CD4-positive, alpha-beta T cell (primary cell): ENCODE data around the gene SPPL2A. TPM values are rescaled to one million over a fixed set of nuclear protein-coding genes. Genes with fewer than 3 reads are reported as not detected.
A peak's percentile ranks its signal among the peaks of the same experiment; 100 is the strongest.

Experiments
- ATAC-seq: fragments of 200-7000 bp; cut with Tn5 transposase; one replicate; pipeline ENCODE4 v1.10.0; 2022; ENCODE audit warnings: mild to moderate bottlenecking; ENCODE audit not compliant: poor library complexity
- CTCF ChIA-PET: fragments of 350-600 bp; sonication (Branson Sonifier 250); formaldehyde crosslinking; loops from one replicate; lab custom pipeline; 2021; ENCODE audit warnings: antibody characterized with exemption, inconsistent platforms; lab: Charles Lee
- POLR2A ChIA-PET: fragments of 350-600 bp; sonication (Branson Sonifier 250); formaldehyde crosslinking; loops from one replicate; lab custom pipeline; 2021; ENCODE audit warnings: antibody characterized with exemption, inconsistent platforms; lab: Charles Lee
- DNase-seq, 14 experiments: peaks; one replicate each; pipeline ENCODE4 v3.0.0-alpha.2; 2013 to 2020; ENCODE audit warnings: mixed read lengths in 2 of 14
- H3K27ac ChIP-seq, 2 donors: one replicate each; pipeline versions ENCODE4 v1.5.1 to v1.7.0; 2013; ENCODE audit warnings: low read length in 2 of 2, low read depth in 1 of 2, mild to moderate bottlenecking in 1 of 2
- H3K27me3 ChIP-seq, 2 experiments: 1 replicate in 1 of 2; 2 replicates in 1 of 2; pipeline versions ENCODE4 v1.6.1 to v1.7.0; 2013; ENCODE audit warnings: low read length in 2 of 2, control low read depth in 1 of 2, mild to moderate bottlenecking in 1 of 2, moderate library complexity in 1 of 2; ENCODE audit not compliant: insufficient read depth in 2 of 2, control insufficient read depth in 1 of 2
- H3K36me3 ChIP-seq: one replicate; pipeline ENCODE4 v1.6.1; 2013; ENCODE audit warnings: low read length, control low read depth; ENCODE audit not compliant: insufficient read depth
- H3K4me1 ChIP-seq: one replicate; pipeline ENCODE4 v1.6.1; 2013; ENCODE audit warnings: low read length, control low read depth; ENCODE audit not compliant: insufficient read depth
- H3K4me3 ChIP-seq: one replicate; pipeline ENCODE4 v1.5.1; 2013; ENCODE audit warnings: mild to moderate bottlenecking, low read length, moderate library complexity
- H3K9me3 ChIP-seq, 2 experiments: 1 replicate in 1 of 2; 2 replicates in 1 of 2; pipeline versions ENCODE4 v1.6.1 to v1.7.0; 2013; ENCODE audit warnings: low read length in 2 of 2, mild to moderate bottlenecking in 2 of 2, control low read depth in 1 of 2, moderate library complexity in 1 of 2; ENCODE audit not compliant: control insufficient read depth in 1 of 2, insufficient read depth in 1 of 2
- H3K27ac Mint-ChIP-seq: one replicate; pipeline ENCODE4 v1.8.0; 2020; ENCODE audit warnings: mixed read lengths
- H3K27me3 Mint-ChIP-seq: one replicate; pipeline ENCODE4 v1.8.0; 2021; ENCODE audit warnings: mixed read lengths
- H3K36me3 Mint-ChIP-seq: one replicate; pipeline ENCODE4 v1.8.0; 2021; ENCODE audit warnings: low read depth, mixed read lengths
- H3K4me1 Mint-ChIP-seq: one replicate; pipeline ENCODE4 v1.8.0; 2021; ENCODE audit warnings: low read depth, mixed read lengths
- H3K4me3 Mint-ChIP-seq: one replicate; pipeline ENCODE4 v1.8.0; 2020; ENCODE audit warnings: mild to moderate bottlenecking, mixed read lengths
- H3K9me3 Mint-ChIP-seq: one replicate; pipeline ENCODE4 v1.8.0; 2020; ENCODE audit warnings: mixed read lengths
- intact Hi-C, 2 experiments: fragments of 100-400 bp; cut with DNase I in 1 of 2; cut with micrococcal nuclease in 1 of 2; formaldehyde crosslinking; loops; one replicate each; pipeline versions ENCODE4 v1.15.1 to v1.9.0; 2023 to 2025; cut with DNase I, micrococcal nuclease
- total RNA-seq, 174 experiments: library from RNA in 2 of 174; stranded (reverse) in 2 of 174; gene quantifications; one replicate each; pipeline ENCODE4 v1.2.3 and lab custom pipeline; 2021 to 2026
- TF ChIP-seq, protein P1 (sequence below): fragments of 200-600 bp; IDR thresholded peaks from one replicate; pipeline ENCODE4 v1.8.0; 2022; ENCODE audit warnings: antibody characterized with exemption, mild to moderate bottlenecking

Gene SPPL2A
- total RNA-seq, 2 experiments from 2014 or later = 26.6 to 30.7 TPM

DNA sequence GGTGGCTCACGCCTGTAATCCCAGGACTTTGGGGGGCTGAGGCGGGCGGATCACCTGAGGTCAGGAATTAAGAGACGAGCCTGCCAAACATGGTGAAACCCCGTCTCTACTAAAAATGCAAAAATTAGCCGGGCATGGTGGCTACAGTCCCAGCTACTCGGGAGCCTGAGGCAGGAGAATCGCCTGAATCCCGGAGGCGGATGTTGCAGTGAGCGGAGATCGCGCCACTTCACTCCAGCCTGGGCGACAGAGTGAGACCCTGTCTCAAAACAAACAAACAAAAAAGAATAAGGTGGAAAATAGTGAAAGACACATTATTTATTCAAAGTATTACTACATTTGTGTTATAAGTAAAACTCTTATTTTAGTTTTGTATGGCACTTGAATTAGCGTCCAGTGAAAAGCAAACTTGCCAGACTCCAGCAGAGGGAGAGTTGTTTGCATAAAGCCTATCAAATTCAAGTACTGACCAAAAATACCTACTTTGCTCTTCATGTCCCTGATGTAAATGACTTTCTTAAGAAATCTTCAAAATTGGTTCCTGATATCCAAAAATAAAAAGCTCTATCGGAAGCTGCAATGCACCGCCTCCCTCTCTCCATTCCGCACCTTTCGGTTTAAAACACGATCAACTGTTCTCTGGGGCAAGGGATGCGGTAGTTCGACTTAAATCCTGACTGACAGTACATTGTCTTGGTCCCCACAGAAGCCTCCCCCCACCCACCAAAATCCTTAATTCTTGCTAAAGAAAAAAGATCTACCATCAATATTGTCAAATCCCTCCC, 80.1 kb downstream of the SPPL2A start:
- Histone ChIP-seq H3K27ac (peak overlapping the region; percentile 92 to 95), H3K27me3 (no peaks in the 10 kb centered on the region), H3K4me1 (peaks cover 39% of the 10 kb centered on the region), H3K36me3 (peaks cover 13% of the 10 kb centered on the region), H3K9me3 (no peaks in the 10 kb centered on the region), H3K4me3 (peak overlapping the region; percentile 81)
- Mint-ChIP-seq H3K4me1 (peaks cover 71% of the 10 kb centered on the region), H3K4me3 (peak overlapping the region; percentile 100), H3K27ac (peak overlapping the region; percentile 98), H3K9me3 (no peaks in the 10 kb centered on the region), H3K27me3 (no peaks in the 10 kb centered on the region), H3K36me3 (peaks cover 53% of the 10 kb centered on the region)
- intact Hi-C loops = loop anchor here in 1 of 2 experiments (2.0 to 10.0 kb wide), 5 partner anchors 191 to 1811 kb away; partner anchors contain the start of genes EID1, SECISBP2L and USP8
- CTCF ChIA-PET = interaction anchor here (1.5 kb wide), 1 partner anchor 9 kb away, joined by 5 read pairs; no protein-coding TSS in a partner anchor
- POLR2A ChIA-PET = interaction anchor here (0.5 to 2.3 kb wide), 5 partner anchors 79 to 1530 kb away, joined by 3 to 16 read pairs (median 5); partner anchors contain the start of genes COPS2, GABPB1 and SPPL2A
- TF ChIP-seq, protein P1, sequence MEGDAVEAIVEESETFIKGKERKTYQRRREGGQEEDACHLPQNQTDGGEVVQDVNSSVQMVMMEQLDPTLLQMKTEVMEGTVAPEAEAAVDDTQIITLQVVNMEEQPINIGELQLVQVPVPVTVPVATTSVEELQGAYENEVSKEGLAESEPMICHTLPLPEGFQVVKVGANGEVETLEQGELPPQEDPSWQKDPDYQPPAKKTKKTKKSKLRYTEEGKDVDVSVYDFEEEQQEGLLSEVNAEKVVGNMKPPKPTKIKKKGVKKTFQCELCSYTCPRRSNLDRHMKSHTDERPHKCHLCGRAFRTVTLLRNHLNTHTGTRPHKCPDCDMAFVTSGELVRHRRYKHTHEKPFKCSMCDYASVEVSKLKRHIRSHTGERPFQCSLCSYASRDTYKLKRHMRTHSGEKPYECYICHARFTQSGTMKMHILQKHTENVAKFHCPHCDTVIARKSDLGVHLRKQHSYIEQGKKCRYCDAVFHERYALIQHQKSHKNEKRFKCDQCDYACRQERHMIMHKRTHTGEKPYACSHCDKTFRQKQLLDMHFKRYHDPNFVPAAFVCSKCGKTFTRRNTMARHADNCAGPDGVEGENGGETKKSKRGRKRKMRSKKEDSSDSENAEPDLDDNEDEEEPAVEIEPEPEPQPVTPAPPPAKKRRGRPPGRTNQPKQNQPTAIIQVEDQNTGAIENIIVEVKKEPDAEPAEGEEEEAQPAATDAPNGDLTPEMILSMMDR = no peak
- ATAC-seq = no peak
- peak in 2 of 14 experiments; percentile 5 to 23 for DNase-seq

GRCh38 chr15:50681467-50681866, 84.0 kb downstream of the SPPL2A start:
- H3K27ac Mint-ChIP-seq = peak overlapping the region; percentile 69
- H3K9me3 Mint-ChIP-seq = no peaks in the 10 kb centered on the region
- Histone ChIP-seq H3K4me3 (no peak overlapping the region), H3K27ac (no peak overlapping the region), H3K9me3 (no peaks in the 10 kb centered on the region), H3K36me3 (peaks cover 16% of the 10 kb centered on the region), H3K27me3 (no peaks in the 10 kb centered on the region), H3K4me1 (peaks cover 50% of the 10 kb centered on the region)
- H3K4me3 Mint-ChIP-seq = peak overlapping the region; percentile 54
- no peak for DNase-seq
- CTCF ChIA-PET = no interaction called here
- POLR2A ChIA-PET = no interaction called here
- ATAC-seq = no peak
- peaks cover 49% of the 10 kb centered on the region for H3K36me3 Mint-ChIP-seq
- intact Hi-C loops = loop anchor here in 1 of 2 experiments (10.0 kb wide), 2 partner anchors 1637 to 1807 kb away; partner anchors contain the start of genes EID1 and SECISBP2L
- peaks cover 59% of the 10 kb centered on the region for H3K4me1 Mint-ChIP-seq
- H3K27me3 Mint-ChIP-seq = no peaks in the 10 kb centered on the region
- TF ChIP-seq, protein P1 = no peak

DNA sequence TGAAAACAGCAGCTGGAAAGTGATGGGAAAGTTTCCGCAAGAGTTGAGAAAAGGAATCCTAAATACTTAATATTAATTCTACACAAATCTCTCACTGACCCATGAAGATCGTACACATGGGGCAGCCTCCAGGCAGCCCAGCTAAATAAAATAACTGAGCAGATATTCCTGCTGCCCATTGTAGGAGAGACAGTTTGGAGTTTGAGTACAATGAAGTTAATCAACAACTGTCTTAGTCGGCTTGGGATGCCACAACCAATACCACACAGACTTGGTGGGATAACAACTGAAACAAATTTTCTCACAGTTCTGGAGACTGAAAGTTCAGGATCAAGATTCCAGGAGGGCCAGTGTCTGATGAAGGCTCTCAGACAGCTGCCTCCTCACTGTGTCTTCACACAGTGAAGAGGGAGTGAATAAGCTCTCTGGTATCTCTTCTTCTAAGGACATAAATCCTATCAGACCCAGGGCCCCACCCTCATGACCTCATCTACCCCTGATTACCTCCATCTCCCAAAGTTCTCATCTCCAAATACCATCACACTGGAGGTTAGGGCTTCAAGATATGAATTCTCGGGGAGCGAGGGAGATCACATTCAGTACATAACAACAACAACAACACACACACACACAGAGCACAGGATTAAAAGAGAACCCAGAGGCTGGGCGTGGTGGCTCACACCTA, 88.6 kb downstream of the SPPL2A start:
- ATAC-seq = no peak
- Histone ChIP-seq H3K9me3 (no peaks in the 10 kb centered on the region), H3K27me3 (no peaks in the 10 kb centered on the region), H3K4me1 (peaks cover 21% of the 10 kb centered on the region), H3K27ac (no peak overlapping the region), H3K36me3 (peaks cover 18% of the 10 kb centered on the region), H3K4me3 (no peak overlapping the region)
- Mint-ChIP-seq H3K27me3 (no peaks in the 10 kb centered on the region), H3K4me3 (no peak overlapping the region), H3K36me3 (peaks cover 39% of the 10 kb centered on the region), H3K9me3 (no peaks in the 10 kb centered on the region), H3K27ac (peak overlapping the region; percentile 6), H3K4me1 (peaks cover 25% of the 10 kb centered on the region)
- DNase-seq = no peak
- ChIA-PET POLR2A (no interaction called here), CTCF (interaction anchor here (1.0 to 1.1 kb wide), 2 partner anchors 9 to 37 kb away, joined by 3 to 5 read pairs; no protein-coding TSS in a partner anchor)
- intact Hi-C loops = no loop called here
- TF ChIP-seq, protein P1 = no peak
